ENCODE results near the gene PCDH1. TPM values are rescaled to one million over a fixed set of nuclear protein-coding genes. Genes with fewer than 3 reads are reported as not detected.

PCDH1 gene
- total RNA-seq, 2 donors from 2014 or later = 24.9 to 31.3 TPM

- Histone ChIP-seq H3K4me1 (peaks cover 42% of the 10 kb centered on the region), H3K9me3 (no peaks in the 10 kb centered on the region), H3K27me3 (no peaks in the 10 kb centered on the region), H3K36me3 (replicated peaks in 1 of 2; ENCODE audit: insufficient read depth in 1 of 2, low read depth in 2 of 2) (peaks cover 0 to 9% of the 10 kb centered on the region in 2 donors), H3K27ac (no peak overlapping the region), H3K4me3 (no peak overlapping the region)
- ATAC-seq = no peak
- TF ChIP-seq CTCF (IDR thresholded peaks at IDR 0.05) = no peak
- no peak for TF ChIP-seq POLR2A (IDR thresholded peaks at IDR 0.05)
- 86 to 87% methylated on average over 9 of the region's 9 CpGs for WGBS, 2 donors
- intact Hi-C loops (cut with DNase I) = no loop called here
- DNase-seq = peak in 1 of 4 donors; percentile 10
Measured at GRCh38 chr5:141869514-141869913, 8.7 kb downstream of the PCDH1 start.

GRCh38 chr5:141869040-141869439 lies 9.2 kb downstream of the PCDH1 start:
- TF ChIP-seq POLR2A (IDR thresholded peaks at IDR 0.05) = no peak
- no peak for TF ChIP-seq CTCF (IDR thresholded peaks at IDR 0.05)
- WGBS, 2 donors = 85 to 91% methylated on average over 5 to 14 of the region's 14 CpGs
- no peak overlapping the region for H3K27ac ChIP-seq

GRCh38 chr5:141868541-141868940 lies 9.7 kb downstream of the PCDH1 start:
- Histone ChIP-seq H3K36me3 (replicated peaks in 1 of 2; ENCODE audit: insufficient read depth in 1 of 2, low read depth in 2 of 2) (peaks cover 0 to 11% of the 10 kb centered on the region in 2 donors), H3K9me3 (no peaks in the 10 kb centered on the region), H3K4me3 (no peak overlapping the region), H3K27ac (no peak overlapping the region), H3K27me3 (no peaks in the 10 kb centered on the region), H3K4me1 (peaks cover 33% of the 10 kb centered on the region)
- ATAC-seq = no peak
- intact Hi-C loops (cut with DNase I) = no loop called here
- 93 to 95% methylated on average over 9 to 12 of the region's 16 CpGs for WGBS, 2 donors
- TF ChIP-seq CTCF (IDR thresholded peaks at IDR 0.05) (no peak), POLR2A (IDR thresholded peaks at IDR 0.05) (no peak)
- DNase-seq = peak in 1 of 4 donors; percentile 9

More at GRCh38 chr5:141869040-141869439, 9.2 kb downstream of the PCDH1 start:
- H3K4me3 ChIP-seq = no peak overlapping the region
- peaks cover 0 to 11% of the 10 kb centered on the region in 2 donors for H3K36me3 ChIP-seq (replicated peaks in 1 of 2; ENCODE audit: insufficient read depth in 1 of 2, low read depth in 2 of 2)
- no peaks in the 10 kb centered on the region for H3K27me3 ChIP-seq
- ATAC-seq (no peak), DNase-seq (peak in 1 of 4 donors; percentile 8)
- no peaks in the 10 kb centered on the region for H3K9me3 ChIP-seq
- H3K4me1 ChIP-seq = peaks cover 38% of the 10 kb centered on the region
- intact Hi-C loops (cut with DNase I) = no loop called here

GRCh38 chr5:141867651-141868050 lies 10.6 kb downstream of the PCDH1 start:
- Histone ChIP-seq H3K4me3 (no peak overlapping the region), H3K27ac (peak overlapping the region in 3 of 4 donors; percentile 77 to 83 (median 81)), H3K27me3 (no peaks in the 10 kb centered on the region), H3K4me1 (peaks cover 33% of the 10 kb centered on the region), H3K36me3 (replicated peaks in 1 of 2; ENCODE audit: insufficient read depth in 1 of 2, low read depth in 2 of 2) (peaks cover 0 to 11% of the 10 kb centered on the region in 2 donors), H3K9me3 (no peaks in the 10 kb centered on the region)
- 74 to 84% methylated on average over 4 of the region's 4 CpGs for WGBS, 2 donors
- peak in 1 of 4 donors; percentile 12 for DNase-seq
- no peak for ATAC-seq
- TF ChIP-seq POLR2A (IDR thresholded peaks at IDR 0.05) = no peak
- no peak for TF ChIP-seq CTCF (IDR thresholded peaks at IDR 0.05)
- intact Hi-C loops (cut with DNase I) = no loop called here

GRCh38 chr5:141867139-141867538 lies 11.1 kb downstream of the PCDH1 start:
- Histone ChIP-seq H3K9me3 (no peaks in the 10 kb centered on the region), H3K27me3 (no peaks in the 10 kb centered on the region), H3K4me3 (no peak overlapping the region), H3K36me3 (replicated peaks in 1 of 2; ENCODE audit: insufficient read depth in 1 of 2, low read depth in 2 of 2) (peaks cover 0 to 11% of the 10 kb centered on the region in 2 donors), H3K27ac (peak overlapping the region in 3 of 4 donors; percentile 77 to 83 (median 81)), H3K4me1 (peaks cover 33% of the 10 kb centered on the region)
- ATAC-seq (no peak), DNase-seq (peak in 3 of 4 donors; percentile 30 to 54 (median 41))
- WGBS, 2 donors = 39 to 54% methylated on average over 5 of the region's 5 CpGs
- TF ChIP-seq CTCF (IDR thresholded peaks at IDR 0.05) = no peak
- TF ChIP-seq POLR2A (IDR thresholded peaks at IDR 0.05) = peak in 1 of 3 donors; percentile 27
- intact Hi-C loops (cut with DNase I) = no loop called here

All from body of pancreas (tissue), 4 donors.